MV-4-11 (cell line): Measurements from ENCODE around the gene DRC3.
A peak's percentile ranks its signal among the peaks of the same experiment; 100 is the strongest.

Experiments
- DNase-seq: peaks from one replicate; lab custom pipeline; 2025; lab: John Stamatoyannopoulos, UW

The DRC3 gene

GRCh38 chr17:18025241-18025944, 52.7 kb downstream of the DRC3 start:
- no peak for DNase-seq

- peak; percentile 68 for DNase-seq
Observed at GRCh38 chr17:18025945-18026776, 53.5 kb downstream of the DRC3 start.

GRCh38 chr17:18027280-18027679, 54.6 kb downstream of the DRC3 start:
- no peak for DNase-seq

- no peak for DNase-seq
Observed at GRCh38 chr17:18028114-18028951, 55.7 kb downstream of the DRC3 start.

- no peak for DNase-seq
Observed at GRCh38 chr17:18028952-18029540, 56.4 kb downstream of the DRC3 start.

GRCh38 chr17:18031955-18032354, 59.3 kb downstream of the DRC3 start:
- DNase-seq = no peak

GRCh38 chr17:18033442-18034099, 60.9 kb downstream of the DRC3 start:
- peak; percentile 92 for DNase-seq

GRCh38 chr17:18035704-18036103, 63.0 kb downstream of the DRC3 start:
- no peak for DNase-seq

GRCh38 chr17:18037486-18037885, 64.8 kb downstream of the DRC3 start:
- DNase-seq = peak; percentile 91

GRCh38 chr17:18038149-18038850, 65.6 kb downstream of the DRC3 start:
- peak; percentile 78 for DNase-seq

GRCh38 chr17:18038861-18039534, 66.3 kb downstream of the DRC3 start, which contains the start of the genes ATPAF2 and GID4:
Gene ATPAF2, minus strand, starts transcription at chr17:18039168. Its CDS starts 155 bp downstream, at chr17:18039013.
Gene GID4, plus strand, starts transcription at chr17:18039408. Its CDS starts 57 bp downstream, at chr17:18039465.
- DNase-seq = peak; percentile 99

GRCh38 chr17:18039535-18040260, 67.0 kb downstream of the DRC3 start:
- DNase-seq = no peak

- DNase-seq = no peak
Observed at GRCh38 chr17:18040261-18040858, 67.7 kb downstream of the DRC3 start.

- DNase-seq = peak; percentile 26
Observed at GRCh38 chr17:18041776-18042175, 69.1 kb downstream of the DRC3 start.

GRCh38 chr17:18042983-18043382, 70.3 kb downstream of the DRC3 start:
- no peak for DNase-seq

- DNase-seq = peak; percentile 5
Observed at GRCh38 chr17:18043491-18043890, 70.8 kb downstream of the DRC3 start.

- no peak for DNase-seq
Observed at GRCh38 chr17:18044609-18045008, 71.9 kb downstream of the DRC3 start.

- peak; percentile 22 for DNase-seq
Observed at GRCh38 chr17:18045691-18046350, 73.2 kb downstream of the DRC3 start.
